CD4-positive, alpha-beta T cell treated with Interleukin-12 subunit alpha and Interleukin-12 subunit beta, for 1 hour (primary cell): ENCODE results near the gene MS4A10.
"Not testable (repeated sequence)": the region's sequence is repeated elsewhere in the genome, so short reads cannot be mapped to it uniquely, and the experiment has no call there.

Source experiments
- DNase-seq: peaks from one replicate; pipeline ENCODE4 v3.0.0-alpha.2; 2020

MS4A10 gene

GRCh38 chr11:60785136-60785535 is at the start of gene MS4A10:
TSS of gene MS4A10 (plus strand) at chr11:60785333. CDS start at chr11:60790336, 5,003 bp downstream.
- DNase-seq: no peak

GRCh38 chr11:60739114-60739513 is 46.0 kb upstream of the MS4A10 start:
- no peak for DNase-seq

GRCh38 chr11:60740573-60740972 is 44.6 kb upstream of the MS4A10 start:
- no peak for DNase-seq

- no peak for DNase-seq
Observed at GRCh38 chr11:60741421-60741820, 43.7 kb upstream of the MS4A10 start.

GRCh38 chr11:60743058-60743457 is 42.1 kb upstream of the MS4A10 start:
- no peak for DNase-seq

- no peak for DNase-seq
Observed at GRCh38 chr11:60744114-60744513, 41.0 kb upstream of the MS4A10 start.

GRCh38 chr11:60747359-60747873 is 37.7 kb upstream of the MS4A10 start:
- no peak for DNase-seq

- DNase-seq: no peak
Observed at GRCh38 chr11:60748225-60748624, 36.9 kb upstream of the MS4A10 start.

- DNase-seq: no peak
Observed at GRCh38 chr11:60748821-60749220, 36.3 kb upstream of the MS4A10 start.

GRCh38 chr11:60750911-60751310 is 34.2 kb upstream of the MS4A10 start:
- no peak for DNase-seq

GRCh38 chr11:60753309-60753708 is 31.8 kb upstream of the MS4A10 start:
- no peak for DNase-seq

- no peak for DNase-seq
Observed at GRCh38 chr11:60754887-60755286, 30.2 kb upstream of the MS4A10 start.

- DNase-seq: peak; percentile 5
Observed at GRCh38 chr11:60756307-60757032, 28.7 kb upstream of the MS4A10 start, which contains the start of gene MS4A15. TSS of gene MS4A15 (plus strand) at chr11:60756867. CDS start at chr11:60763734, 6,867 bp downstream.

GRCh38 chr11:60757231-60757800 is 27.8 kb upstream of the MS4A10 start:
- no peak for DNase-seq

- not testable (repeated sequence) for DNase-seq
Observed at GRCh38 chr11:60758671-60759070, 26.5 kb upstream of the MS4A10 start.

- DNase-seq: not testable (repeated sequence)
Observed at GRCh38 chr11:60759438-60760225, 25.5 kb upstream of the MS4A10 start.

- no peak for DNase-seq
Observed at GRCh38 chr11:60761436-60762190, 23.5 kb upstream of the MS4A10 start.

GRCh38 chr11:60762851-60763691 is 22.1 kb upstream of the MS4A10 start:
- no peak for DNase-seq

GRCh38 chr11:60763692-60764369 is 21.3 kb upstream of the MS4A10 start:
- DNase-seq: no peak

- DNase-seq: no peak
Observed at GRCh38 chr11:60764879-60765278, 20.3 kb upstream of the MS4A10 start.

GRCh38 chr11:60765355-60765754 is 19.8 kb upstream of the MS4A10 start:
- no peak for DNase-seq
